ENCODE data around the gene FBXO27.
"Not testable (repeated sequence)": the region's sequence is repeated elsewhere in the genome, so short reads cannot be mapped to it uniquely, and the experiment has no call there.

The FBXO27 gene

DNA sequence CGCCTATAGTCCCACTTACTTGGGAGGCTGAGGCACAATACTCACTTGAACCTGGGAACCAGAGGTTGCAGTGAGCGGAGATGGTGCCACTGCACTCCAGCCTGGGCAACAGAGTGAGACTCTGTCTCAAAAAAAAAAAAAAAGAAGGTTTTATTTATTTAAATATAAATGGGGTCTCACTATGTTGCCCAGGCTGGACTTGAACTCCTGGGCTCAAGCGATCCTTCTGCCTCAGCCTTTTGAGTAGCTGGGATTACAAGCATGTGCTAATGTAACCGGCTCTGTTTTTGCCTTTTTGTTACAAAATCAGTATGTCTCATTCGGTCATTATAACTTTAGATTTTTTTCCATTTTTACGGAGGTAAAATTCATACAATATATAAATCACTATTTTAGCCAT is 24.2 kb downstream of the FBXO27 start:
- no peak overlapping the region for H3K4me3 ChIP-seq (ENCODE audit: low read depth, low read length)
- no peak for DNase-seq (ENCODE audit: low read depth)
- TF ChIP-seq, protein P1, sequence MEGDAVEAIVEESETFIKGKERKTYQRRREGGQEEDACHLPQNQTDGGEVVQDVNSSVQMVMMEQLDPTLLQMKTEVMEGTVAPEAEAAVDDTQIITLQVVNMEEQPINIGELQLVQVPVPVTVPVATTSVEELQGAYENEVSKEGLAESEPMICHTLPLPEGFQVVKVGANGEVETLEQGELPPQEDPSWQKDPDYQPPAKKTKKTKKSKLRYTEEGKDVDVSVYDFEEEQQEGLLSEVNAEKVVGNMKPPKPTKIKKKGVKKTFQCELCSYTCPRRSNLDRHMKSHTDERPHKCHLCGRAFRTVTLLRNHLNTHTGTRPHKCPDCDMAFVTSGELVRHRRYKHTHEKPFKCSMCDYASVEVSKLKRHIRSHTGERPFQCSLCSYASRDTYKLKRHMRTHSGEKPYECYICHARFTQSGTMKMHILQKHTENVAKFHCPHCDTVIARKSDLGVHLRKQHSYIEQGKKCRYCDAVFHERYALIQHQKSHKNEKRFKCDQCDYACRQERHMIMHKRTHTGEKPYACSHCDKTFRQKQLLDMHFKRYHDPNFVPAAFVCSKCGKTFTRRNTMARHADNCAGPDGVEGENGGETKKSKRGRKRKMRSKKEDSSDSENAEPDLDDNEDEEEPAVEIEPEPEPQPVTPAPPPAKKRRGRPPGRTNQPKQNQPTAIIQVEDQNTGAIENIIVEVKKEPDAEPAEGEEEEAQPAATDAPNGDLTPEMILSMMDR (IDR thresholded peaks at IDR 0.05; ENCODE audit: insufficient read depth, low read depth, low read length, missing control alignments), result no peak

DNA sequence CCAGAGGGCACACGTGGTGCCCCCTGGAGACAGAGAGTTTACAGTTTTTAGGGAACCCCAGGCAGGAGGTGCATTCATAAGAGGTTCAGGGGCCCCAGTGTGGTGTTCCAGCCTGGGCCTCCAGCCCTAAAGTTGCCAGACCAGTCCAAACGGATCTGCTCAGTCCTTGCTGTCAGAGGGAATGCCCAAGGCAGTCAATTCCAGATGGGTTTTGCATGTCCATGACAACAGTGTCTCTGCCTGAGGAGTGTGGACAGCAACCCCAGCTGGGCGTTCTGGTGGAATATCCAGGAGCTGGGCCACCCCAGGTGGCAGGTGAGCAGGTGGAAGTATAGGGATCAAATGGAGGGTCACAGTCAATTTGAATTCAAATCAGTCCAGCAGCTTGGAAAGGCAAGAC is 25.3 kb downstream of the FBXO27 start:
- DNase-seq (ENCODE audit: low read depth), result no peak
- no peak overlapping the region for H3K4me3 ChIP-seq (ENCODE audit: low read depth, low read length)
- TF ChIP-seq, protein P1 (IDR thresholded peaks at IDR 0.05; ENCODE audit: insufficient read depth, low read depth, low read length, missing control alignments), result no peak

DNA sequence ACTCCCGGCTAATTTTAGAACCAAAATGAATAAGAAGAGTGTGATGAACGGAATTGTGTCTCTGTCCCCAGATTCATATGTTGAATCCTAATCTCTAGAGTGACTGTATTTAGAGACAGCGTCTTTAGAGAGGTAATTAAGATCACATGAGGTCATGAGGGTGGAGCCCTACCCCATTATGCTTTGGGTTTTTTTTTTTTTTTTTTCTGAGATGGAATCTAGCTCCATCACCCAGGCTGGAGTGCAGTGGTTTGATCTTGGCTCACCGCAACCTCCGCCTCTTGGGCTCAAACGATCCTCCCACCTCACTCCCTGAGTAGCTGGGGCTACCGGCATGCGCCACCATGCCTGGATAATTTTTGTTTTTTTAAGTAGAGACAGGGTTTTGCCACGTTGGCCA is 27.9 kb downstream of the FBXO27 start:
- no peak overlapping the region for H3K4me3 ChIP-seq (ENCODE audit: low read depth, low read length)
- DNase-seq (ENCODE audit: low read depth), result no peak
- TF ChIP-seq, protein P1 (IDR thresholded peaks at IDR 0.05; ENCODE audit: insufficient read depth, low read depth, low read length, missing control alignments), result no peak

DNA sequence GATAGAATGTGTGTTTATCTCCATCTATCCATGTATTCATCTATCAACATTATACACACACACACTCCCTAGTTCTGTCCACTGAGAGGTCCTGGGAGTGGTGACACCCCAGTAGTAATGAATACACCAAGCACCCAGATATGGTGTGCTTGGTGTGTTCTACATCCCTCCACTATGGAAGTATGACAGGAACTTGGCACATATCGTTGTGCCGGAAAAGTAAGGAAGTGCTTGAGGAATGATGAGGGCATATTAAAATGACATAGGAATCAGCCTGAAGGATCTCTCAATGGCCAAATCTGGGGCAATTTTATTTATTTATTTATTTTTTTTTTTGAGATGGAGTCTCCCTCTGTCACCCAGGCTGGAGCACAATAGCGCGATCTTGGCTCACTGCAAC is 28.6 kb downstream of the FBXO27 start:
- TF ChIP-seq, protein P1 (IDR thresholded peaks at IDR 0.05; ENCODE audit: insufficient read depth, low read depth, low read length, missing control alignments), result no peak
- no peak overlapping the region for H3K4me3 ChIP-seq (ENCODE audit: low read depth, low read length)

DNA sequence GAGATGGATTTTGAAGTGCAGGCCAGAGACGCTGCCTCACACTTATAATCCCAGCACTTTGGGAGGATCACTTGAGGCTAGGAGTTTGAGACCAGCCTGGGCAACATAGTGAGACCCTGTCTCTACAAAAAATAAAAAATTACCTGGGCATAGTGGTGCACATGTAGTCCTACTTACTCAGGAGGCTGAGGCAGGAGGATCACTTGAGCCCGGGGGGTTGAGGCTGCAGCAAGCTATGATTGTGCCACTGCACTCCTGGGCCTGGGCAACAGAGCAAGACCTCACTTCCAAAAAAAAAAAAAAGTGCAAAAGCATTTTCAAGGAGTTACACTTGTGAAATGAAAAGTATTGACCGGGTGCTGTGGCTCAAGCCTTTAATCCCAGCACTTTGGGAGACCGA is 29.2 kb downstream of the FBXO27 start:
- no peak for DNase-seq (ENCODE audit: low read depth)
- TF ChIP-seq, protein P1 (IDR thresholded peaks at IDR 0.05; ENCODE audit: insufficient read depth, low read depth, low read length, missing control alignments), result no peak
- H3K4me3 ChIP-seq (ENCODE audit: low read depth, low read length), result no peak overlapping the region

More for the DNA sequence above, 28.6 kb downstream of the FBXO27 start:
- no peak for DNase-seq (ENCODE audit: low read depth)

DNA sequence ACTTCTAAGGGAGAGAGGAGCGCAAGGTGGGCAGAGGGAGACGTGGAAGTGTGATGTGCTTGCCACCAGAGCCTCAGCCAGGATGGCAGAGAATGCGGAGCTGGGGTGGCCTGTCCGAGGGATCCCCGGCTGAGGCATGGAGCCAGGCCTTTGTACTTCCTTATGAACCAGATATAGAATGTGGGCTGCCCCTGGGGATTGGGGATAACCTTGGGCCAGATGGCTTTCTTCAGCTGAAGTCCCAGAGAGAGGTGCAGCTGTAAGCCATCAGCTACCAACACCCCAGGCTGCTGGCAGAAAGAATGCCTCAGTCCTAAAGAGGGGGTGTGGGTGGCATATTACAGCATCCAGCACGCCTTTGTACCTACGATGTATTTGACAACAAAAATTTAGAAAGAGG is 31.3 kb downstream of the FBXO27 start:
- TF ChIP-seq, protein P1 (IDR thresholded peaks at IDR 0.05; ENCODE audit: insufficient read depth, low read depth, low read length, missing control alignments), result no peak
- H3K4me3 ChIP-seq (ENCODE audit: low read depth, low read length), result no peak overlapping the region
- DNase-seq (ENCODE audit: low read depth), result no peak

DNA sequence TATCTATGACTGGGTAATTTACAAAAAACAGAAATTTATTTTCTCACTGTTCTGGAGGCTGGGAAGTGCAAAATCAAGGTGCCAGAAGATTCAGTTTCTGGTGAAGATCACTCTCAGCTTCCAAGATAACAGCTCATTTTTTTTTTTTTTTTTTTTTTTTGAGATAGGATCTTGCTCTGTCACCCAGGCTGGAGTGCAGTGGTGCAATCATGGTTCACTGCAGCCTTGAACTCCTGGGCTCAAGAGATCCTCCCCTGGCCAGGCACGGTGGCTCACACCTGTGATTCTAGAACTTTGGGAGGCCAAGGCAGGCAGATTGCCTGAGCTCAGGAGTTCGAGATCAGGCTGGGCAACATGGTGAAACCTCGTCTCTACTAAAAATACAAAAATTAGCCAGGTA is 34.8 kb downstream of the FBXO27 start:
- not testable (repeated sequence) for DNase-seq (ENCODE audit: low read depth)

More for the DNA sequence above, 34.8 kb downstream of the FBXO27 start:
- not testable (repeated sequence) for H3K4me3 ChIP-seq (ENCODE audit: low read depth, low read length)

All from GM12865 (cell line).